ENCODE results near the gene MOB3A. TPM values are rescaled to one million over a fixed set of nuclear protein-coding genes. Genes with fewer than 3 reads are reported as not detected.

MOB3A gene
- total and polyA plus RNA-seq, 10 of the 15 experiments (the other 5 are each of a cell fraction or from before 2014, with no cell fraction given): 7.5 to 229 (median 79.4) TPM

DNA sequence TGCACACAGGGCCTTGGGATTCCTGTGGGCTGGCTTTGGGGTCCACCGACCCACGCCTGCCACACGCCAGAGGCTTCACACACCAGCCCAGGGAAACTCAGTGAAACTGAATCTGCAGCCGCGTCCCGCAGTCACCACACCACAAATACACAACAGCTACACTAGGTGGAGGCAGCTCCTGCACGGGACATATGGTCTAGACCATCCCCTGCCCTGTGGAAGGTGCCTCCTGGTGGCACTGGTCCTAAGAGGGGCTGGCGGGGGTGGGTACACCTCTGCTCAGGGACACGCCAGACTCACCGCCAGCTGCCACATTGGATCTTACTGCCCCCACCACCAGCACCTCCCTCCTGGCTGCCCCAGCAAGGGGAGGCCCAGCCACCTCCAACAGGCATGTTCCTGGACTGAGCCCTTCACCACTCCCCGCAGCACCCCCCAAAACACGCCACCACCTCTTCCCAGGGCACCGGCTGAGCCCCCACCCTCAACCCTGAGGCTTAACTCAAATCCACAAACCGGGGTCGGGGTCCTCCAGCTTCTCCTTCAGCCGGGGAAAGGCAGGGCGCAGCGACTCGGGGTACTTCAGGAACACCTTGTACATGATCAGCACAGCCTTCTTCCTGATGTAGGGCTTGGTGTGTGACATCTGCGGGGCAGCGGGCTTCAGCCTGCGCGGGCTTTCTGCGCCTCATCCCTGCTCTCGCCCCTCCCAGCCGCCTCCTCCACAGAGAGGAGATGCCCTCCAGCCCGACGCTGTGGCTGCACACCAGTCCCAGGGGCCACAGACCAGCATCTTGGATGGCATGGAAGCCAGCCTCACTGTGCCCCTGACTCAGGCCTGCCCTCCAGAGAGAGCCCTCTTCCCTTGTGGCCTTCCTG is 34.0 kb upstream of the MOB3A start:
- CTCF ChIA-PET: no interaction called here
- no TSS peak for BruUV-seq (replicated peaks)
- H3K4me2 ChIP-seq (ENCODE audit: control insufficient read depth, insufficient read depth): no peak overlapping the region
- peak; percentile 41 for TF ChIP-seq POLR2A (IDR thresholded peaks at IDR 0.05; ENCODE audit: low read depth, low read length)
- TF ChIP-seq POU2F2 (IDR thresholded peaks at IDR 0.05; ENCODE audit: borderline replicate concordance, low read depth, low read length): no peak
- H3K36me3 ChIP-seq (ENCODE audit: control insufficient read depth in 2 of 2, insufficient read depth in 2 of 2, low read length in 1 of 2): peaks cover 18 to 48% of the 10 kb centered on the region in 2 experiments; a peak in 3 of 4 replicates
- no peak for DNase-seq (ENCODE audit: low read depth, low spot score)
- no peak overlapping the region for H3K4me3 ChIP-seq
- H2AFZ ChIP-seq (ENCODE audit: control insufficient read depth, low read depth, low read length): no peak overlapping the region
- H3K9me3 ChIP-seq (replicated peaks; ENCODE audit: control insufficient read depth, insufficient read depth, low read length): no peaks in the 10 kb centered on the region
- H4K20me1 ChIP-seq (ENCODE audit: control insufficient read depth, insufficient read depth): no peaks in the 10 kb centered on the region
- H3K27me3 ChIP-seq (replicated peaks in 1 of 2; ENCODE audit: control insufficient read depth in 2 of 2, insufficient read depth in 2 of 2, low read length in 1 of 2): no peaks in the 10 kb centered on the region
- SMC1A ChIA-PET (ENCODE audit: uncharacterized antibody, unreplicated experiment): no interaction called here
- H3K27ac ChIP-seq (ENCODE audit: control insufficient read depth, insufficient read depth): no peak overlapping the region
- no peaks in the 10 kb centered on the region; the same call in 1 of the 2 replicates for H3K79me2 ChIP-seq (ENCODE audit: control insufficient read depth, insufficient read depth, low read length)
- no peak for ATAC-seq
- in situ Hi-C loops (cut with MboI): no loop called here
- intact Hi-C loops (cut with micrococcal nuclease; ENCODE audit: unreplicated experiment): no loop called here
- WGBS (ENCODE audit: insufficient coverage, insufficient replicate concordance, low lambda C conversion rate, missing lambda C conversion rate): 96% methylated on average over 23 of the region's 28 CpGs
- no peaks in the 10 kb centered on the region for H3K4me1 ChIP-seq (ENCODE audit: control insufficient read depth, insufficient read depth, low read length)
- no peak for FAIRE-seq
- RAD21 ChIA-PET (ENCODE audit: unreplicated experiment): interaction anchor here (0.6 kb wide), 1 partner anchor 189 kb away, joined by 4 read pairs; no protein-coding TSS in a partner anchor
- POLR2A ChIA-PET: no interaction called here
- no peak overlapping the region for H3K9ac ChIP-seq (ENCODE audit: control insufficient read depth, insufficient read depth, low read length)

DNA sequence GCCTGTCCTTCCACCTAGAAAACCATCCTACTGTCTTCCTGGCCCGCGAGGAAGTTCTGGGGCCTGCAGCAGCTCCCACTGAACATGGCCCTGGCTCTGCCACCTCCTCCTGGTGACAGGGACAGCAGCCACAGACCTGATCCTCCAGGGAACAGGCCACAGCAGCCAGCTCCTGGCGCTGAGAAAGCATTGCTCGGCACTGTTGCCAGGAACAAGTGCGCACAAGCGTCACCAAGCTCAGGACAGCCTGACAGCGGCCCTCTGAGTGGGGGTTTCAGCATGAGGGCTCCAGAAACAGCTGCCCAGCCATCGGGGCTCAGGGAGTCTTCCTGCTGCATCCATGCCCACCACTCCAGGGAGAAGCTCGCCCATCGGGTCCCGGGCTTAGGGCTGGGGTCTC is 33.4 kb upstream of the MOB3A start:
- no peak overlapping the region for H3K27ac ChIP-seq (ENCODE audit: control insufficient read depth, insufficient read depth)
- H3K4me3 ChIP-seq: no peak overlapping the region
- no peaks in the 10 kb centered on the region; the same call in 1 of the 2 replicates for H3K79me2 ChIP-seq (ENCODE audit: control insufficient read depth, insufficient read depth, low read length)
- H3K9ac ChIP-seq (ENCODE audit: control insufficient read depth, insufficient read depth, low read length): no peak overlapping the region
- RAD21 ChIA-PET (ENCODE audit: unreplicated experiment): no interaction called here
- H3K27me3 ChIP-seq (replicated peaks in 1 of 2; ENCODE audit: control insufficient read depth in 2 of 2, insufficient read depth in 2 of 2, low read length in 1 of 2): no peaks in the 10 kb centered on the region
- DNase-seq (ENCODE audit: low read depth, low spot score): no peak
- CTCF ChIA-PET: no interaction called here
- POLR2A ChIA-PET: no interaction called here
- no TSS peak for BruUV-seq (replicated peaks)
- H3K4me1 ChIP-seq (ENCODE audit: control insufficient read depth, insufficient read depth, low read length): no peaks in the 10 kb centered on the region
- H4K20me1 ChIP-seq (ENCODE audit: control insufficient read depth, insufficient read depth): no peaks in the 10 kb centered on the region
- H3K4me2 ChIP-seq (ENCODE audit: control insufficient read depth, insufficient read depth): no peak overlapping the region
- over 99% methylated on average over 11 of the region's 11 CpGs for WGBS (ENCODE audit: insufficient coverage, insufficient replicate concordance, low lambda C conversion rate, missing lambda C conversion rate)
- SMC1A ChIA-PET (ENCODE audit: uncharacterized antibody, unreplicated experiment): no interaction called here
- in situ Hi-C loops (cut with MboI): no loop called here
- no peak for FAIRE-seq
- H3K9me3 ChIP-seq (replicated peaks; ENCODE audit: control insufficient read depth, insufficient read depth, low read length): no peaks in the 10 kb centered on the region
- no peak for ATAC-seq
- intact Hi-C loops (cut with micrococcal nuclease; ENCODE audit: unreplicated experiment): no loop called here
- peaks cover 18 to 48% of the 10 kb centered on the region in 2 experiments; a peak in 3 of 4 replicates for H3K36me3 ChIP-seq (ENCODE audit: control insufficient read depth in 2 of 2, insufficient read depth in 2 of 2, low read length in 1 of 2)
- no peak overlapping the region for H2AFZ ChIP-seq (ENCODE audit: control insufficient read depth, low read depth, low read length)
- no peak for TF ChIP-seq ZZZ3 (IDR thresholded peaks at IDR 0.05; ENCODE audit: control insufficient read depth, insufficient read length, low read depth)
- TF ChIP-seq SUPT20H (IDR thresholded peaks at IDR 0.05; ENCODE audit: borderline replicate concordance, control insufficient read depth, low read depth, low read length): no peak
- TF ChIP-seq RAD21 (IDR thresholded peaks at IDR 0.05; ENCODE audit: insufficient read depth, low read depth, low read length): no peak
- no peak for TF ChIP-seq HCFC1 (IDR thresholded peaks at IDR 0.05; ENCODE audit: low read length)
- no peak for TF ChIP-seq MYC (IDR thresholded peaks at IDR 0.05; ENCODE audit: insufficient read depth, insufficient read length, insufficient replicate concordance, low read length, severe bottlenecking)
- TF ChIP-seq, protein P1, sequence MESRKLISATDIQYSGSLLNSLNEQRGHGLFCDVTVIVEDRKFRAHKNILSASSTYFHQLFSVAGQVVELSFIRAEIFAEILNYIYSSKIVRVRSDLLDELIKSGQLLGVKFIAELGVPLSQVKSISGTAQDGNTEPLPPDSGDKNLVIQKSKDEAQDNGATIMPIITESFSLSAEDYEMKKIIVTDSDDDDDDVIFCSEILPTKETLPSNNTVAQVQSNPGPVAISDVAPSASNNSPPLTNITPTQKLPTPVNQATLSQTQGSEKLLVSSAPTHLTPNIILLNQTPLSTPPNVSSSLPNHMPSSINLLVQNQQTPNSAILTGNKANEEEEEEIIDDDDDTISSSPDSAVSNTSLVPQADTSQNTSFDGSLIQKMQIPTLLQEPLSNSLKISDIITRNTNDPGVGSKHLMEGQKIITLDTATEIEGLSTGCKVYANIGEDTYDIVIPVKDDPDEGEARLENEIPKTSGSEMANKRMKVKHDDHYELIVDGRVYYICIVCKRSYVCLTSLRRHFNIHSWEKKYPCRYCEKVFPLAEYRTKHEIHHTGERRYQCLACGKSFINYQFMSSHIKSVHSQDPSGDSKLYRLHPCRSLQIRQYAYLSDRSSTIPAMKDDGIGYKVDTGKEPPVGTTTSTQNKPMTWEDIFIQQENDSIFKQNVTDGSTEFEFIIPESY (IDR thresholded peaks at IDR 0.05): no peak
- no peak for TF ChIP-seq FOXK2 (IDR thresholded peaks at IDR 0.05)
- TF ChIP-seq SUZ12 (IDR thresholded peaks at IDR 0.05; ENCODE audit: unreplicated experiment): no peak
- TF ChIP-seq, protein P2, sequence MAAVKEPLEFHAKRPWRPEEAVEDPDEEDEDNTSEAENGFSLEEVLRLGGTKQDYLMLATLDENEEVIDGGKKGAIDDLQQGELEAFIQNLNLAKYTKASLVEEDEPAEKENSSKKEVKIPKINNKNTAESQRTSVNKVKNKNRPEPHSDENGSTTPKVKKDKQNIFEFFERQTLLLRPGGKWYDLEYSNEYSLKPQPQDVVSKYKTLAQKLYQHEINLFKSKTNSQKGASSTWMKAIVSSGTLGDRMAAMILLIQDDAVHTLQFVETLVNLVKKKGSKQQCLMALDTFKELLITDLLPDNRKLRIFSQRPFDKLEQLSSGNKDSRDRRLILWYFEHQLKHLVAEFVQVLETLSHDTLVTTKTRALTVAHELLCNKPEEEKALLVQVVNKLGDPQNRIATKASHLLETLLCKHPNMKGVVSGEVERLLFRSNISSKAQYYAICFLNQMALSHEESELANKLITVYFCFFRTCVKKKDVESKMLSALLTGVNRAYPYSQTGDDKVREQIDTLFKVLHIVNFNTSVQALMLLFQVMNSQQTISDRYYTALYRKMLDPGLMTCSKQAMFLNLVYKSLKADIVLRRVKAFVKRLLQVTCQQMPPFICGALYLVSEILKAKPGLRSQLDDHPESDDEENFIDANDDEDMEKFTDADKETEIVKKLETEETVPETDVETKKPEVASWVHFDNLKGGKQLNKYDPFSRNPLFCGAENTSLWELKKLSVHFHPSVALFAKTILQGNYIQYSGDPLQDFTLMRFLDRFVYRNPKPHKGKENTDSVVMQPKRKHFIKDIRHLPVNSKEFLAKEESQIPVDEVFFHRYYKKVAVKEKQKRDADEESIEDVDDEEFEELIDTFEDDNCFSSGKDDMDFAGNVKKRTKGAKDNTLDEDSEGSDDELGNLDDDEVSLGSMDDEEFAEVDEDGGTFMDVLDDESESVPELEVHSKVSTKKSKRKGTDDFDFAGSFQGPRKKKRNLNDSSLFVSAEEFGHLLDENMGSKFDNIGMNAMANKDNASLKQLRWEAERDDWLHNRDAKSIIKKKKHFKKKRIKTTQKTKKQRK (IDR thresholded peaks at IDR 0.05; ENCODE audit: low read depth, low read length): no peak

Data from GM12878 (cell line).